CD4-positive, alpha-beta T cell treated with Interleukin-17A for 1 hour (primary cell): ENCODE results near the gene ZNF124.
A peak's percentile ranks its signal among the peaks of the same experiment; 100 is the strongest.
"Not testable (repeated sequence)": the region's sequence is repeated elsewhere in the genome, so short reads cannot be mapped to it uniquely, and the experiment has no call there.

Experiments used
- DNase-seq: peaks from one replicate; pipeline ENCODE4 v3.0.0-alpha.2; 2020

Gene ZNF124

GRCh38 chr1:247171443-247171842, 377 bp downstream of the ZNF124 start:
- DNase-seq: not testable (repeated sequence)

GRCh38 chr1:247165674-247166073, 6.1 kb downstream of the ZNF124 start:
- no peak for DNase-seq

- DNase-seq: no peak
Measured at GRCh38 chr1:247164694-247165093, 7.1 kb downstream of the ZNF124 start.

GRCh38 chr1:247156787-247157232, 15.0 kb downstream of the ZNF124 start:
- no peak for DNase-seq

GRCh38 chr1:247147781-247148180, 24.0 kb downstream of the ZNF124 start:
- DNase-seq: no peak

- not testable (repeated sequence) for DNase-seq
Measured at GRCh38 chr1:247147120-247147519, 24.7 kb downstream of the ZNF124 start.

- no peak for DNase-seq
Measured at GRCh38 chr1:247146671-247147070, 25.1 kb downstream of the ZNF124 start.

- no peak for DNase-seq
Measured at GRCh38 chr1:247145279-247145678, 26.5 kb downstream of the ZNF124 start.

- not testable (repeated sequence) for DNase-seq
Measured at GRCh38 chr1:247139557-247139956, 32.3 kb downstream of the ZNF124 start.

- DNase-seq: no peak
Measured at GRCh38 chr1:247131236-247131635, 40.6 kb downstream of the ZNF124 start.

- not testable (repeated sequence) for DNase-seq
Measured at GRCh38 chr1:247127519-247128282, 44.1 kb downstream of the ZNF124 start.

- not testable (repeated sequence) for DNase-seq
Measured at GRCh38 chr1:247126601-247127000, 45.2 kb downstream of the ZNF124 start.

- not testable (repeated sequence) for DNase-seq
Measured at GRCh38 chr1:247126166-247126565, 45.7 kb downstream of the ZNF124 start.

GRCh38 chr1:247121382-247121781, 50.4 kb downstream of the ZNF124 start:
- DNase-seq: no peak

GRCh38 chr1:247120408-247120668, 51.5 kb downstream of the ZNF124 start:
- DNase-seq: not testable (repeated sequence)

- DNase-seq: no peak
Measured at GRCh38 chr1:247119600-247120407, 52.0 kb downstream of the ZNF124 start.

GRCh38 chr1:247118946-247119446, 52.8 kb downstream of the ZNF124 start:
- DNase-seq: peak; percentile 19

GRCh38 chr1:247115545-247115944, 56.3 kb downstream of the ZNF124 start:
- DNase-seq: no peak

- no peak for DNase-seq
Measured at GRCh38 chr1:247115141-247115510, 56.7 kb downstream of the ZNF124 start.

GRCh38 chr1:247114351-247115140, 57.3 kb downstream of the ZNF124 start:
- no peak for DNase-seq

- DNase-seq: no peak
Measured at GRCh38 chr1:247113733-247114271, 58.0 kb downstream of the ZNF124 start.

GRCh38 chr1:247113094-247113497, 58.7 kb downstream of the ZNF124 start:
- DNase-seq: no peak

GRCh38 chr1:247112479-247112781, 59.4 kb downstream of the ZNF124 start:
- no peak for DNase-seq
